B cell (primary cell): ENCODE measurements around the gene ANKRD13C.

Experiments
- CTCF ChIP-seq: fragments of 200-600 bp; IDR thresholded peaks from one replicate; pipeline ENCODE4 v1.8.0; 2022; ENCODE audit warnings: antibody characterized with exemption, mild to moderate bottlenecking
- EZH2 ChIP-seq: IDR thresholded peaks from 2 replicates; pipeline ENCODE4 v1.6.1; 2012; ENCODE audit warnings: borderline replicate concordance, low read depth, mild to moderate bottlenecking, moderate library complexity, low read length; ENCODE audit not compliant: insufficient read depth, poor library complexity, severe bottlenecking

- no peak for TF ChIP-seq CTCF
- no peak for TF ChIP-seq EZH2
Observed at GRCh38 chr1:70372426-70372825, 17.9 kb upstream of the ANKRD13C start.
